ENCODE data around the gene NLRP9. TPM values are rescaled to one million over a fixed set of nuclear protein-coding genes. Genes with fewer than 3 reads are reported as not detected.
"Not testable (repeated sequence)": the region's sequence is repeated elsewhere in the genome, so short reads cannot be mapped to it uniquely, and the experiment has no call there.

Gene NLRP9
- total RNA-seq, 2 donors from 2014 or later: not detected

GRCh38 chr19:55720801-55721200, 17.4 kb downstream of the NLRP9 start:
- DNase-seq (ENCODE audit: low spot score): no peak
- Histone ChIP-seq H3K9me3 (no peaks in the 10 kb centered on the region), H3K27me3 (replicated peaks; ENCODE audit: insufficient read depth) (no peaks in the 10 kb centered on the region), H3K4me3 (no peak overlapping the region), H3K36me3 (no peaks in the 10 kb centered on the region), H3K27ac (no peak overlapping the region), H3K4me1 (ENCODE audit: control insufficient read depth in 1 of 2, low read depth in 2 of 2) (no peaks in the 10 kb centered on the region)
- no peak for ATAC-seq (ENCODE audit: insufficient number of reproducible peaks, low FRiP score, low read depth)
- no peak for TF ChIP-seq CTCF (IDR thresholded peaks at IDR 0.05)

GRCh38 chr19:55720214-55720746, 17.9 kb downstream of the NLRP9 start:
- no peak for DNase-seq (ENCODE audit: low spot score)
- H3K36me3 ChIP-seq: no peaks in the 10 kb centered on the region
- no peak for TF ChIP-seq CTCF (IDR thresholded peaks at IDR 0.05)
- ATAC-seq (ENCODE audit: insufficient number of reproducible peaks, low FRiP score, low read depth): no peak
- no peak overlapping the region for H3K4me3 ChIP-seq
- no peaks in the 10 kb centered on the region for H3K9me3 ChIP-seq
- no peaks in the 10 kb centered on the region for H3K4me1 ChIP-seq (ENCODE audit: control insufficient read depth in 1 of 2, low read depth in 2 of 2)
- H3K27ac ChIP-seq: no peak overlapping the region
- no peaks in the 10 kb centered on the region for H3K27me3 ChIP-seq (replicated peaks; ENCODE audit: insufficient read depth)

GRCh38 chr19:55717879-55718711, 20.1 kb downstream of the NLRP9 start:
- not testable (repeated sequence) for H3K4me3 ChIP-seq; H3K9me3 ChIP-seq; H3K36me3 ChIP-seq; DNase-seq (ENCODE audit: low spot score); H3K27me3 ChIP-seq (replicated peaks; ENCODE audit: insufficient read depth); H3K4me1 ChIP-seq (ENCODE audit: control insufficient read depth in 1 of 2, low read depth in 2 of 2); ATAC-seq (ENCODE audit: insufficient number of reproducible peaks, low FRiP score, low read depth); H3K27ac ChIP-seq

GRCh38 chr19:55717251-55717650, 21.0 kb downstream of the NLRP9 start:
- Histone ChIP-seq H3K27me3 (replicated peaks; ENCODE audit: insufficient read depth) (no peaks in the 10 kb centered on the region), H3K4me3 (no peak overlapping the region), H3K4me1 (ENCODE audit: control insufficient read depth in 1 of 2, low read depth in 2 of 2) (no peaks in the 10 kb centered on the region), H3K36me3 (no peaks in the 10 kb centered on the region), H3K9me3 (no peaks in the 10 kb centered on the region), H3K27ac (no peak overlapping the region)
- DNase-seq (ENCODE audit: low spot score): no peak
- TF ChIP-seq CTCF (IDR thresholded peaks at IDR 0.05): no peak
- no peak for ATAC-seq (ENCODE audit: insufficient number of reproducible peaks, low FRiP score, low read depth)

- H3K4me1 ChIP-seq (ENCODE audit: control insufficient read depth in 1 of 2, low read depth in 2 of 2): no peaks in the 10 kb centered on the region
- H3K9me3 ChIP-seq: no peaks in the 10 kb centered on the region
- ATAC-seq (ENCODE audit: insufficient number of reproducible peaks, low FRiP score, low read depth) (no peak), DNase-seq (ENCODE audit: low spot score) (no peak)
- H3K27ac ChIP-seq: no peak overlapping the region
- no peak overlapping the region for H3K4me3 ChIP-seq
- no peaks in the 10 kb centered on the region for H3K36me3 ChIP-seq
- H3K27me3 ChIP-seq (replicated peaks; ENCODE audit: insufficient read depth): no peaks in the 10 kb centered on the region
- no peak for TF ChIP-seq CTCF (IDR thresholded peaks at IDR 0.05)
These were observed 21.7 kb downstream of the NLRP9 start for GRCh38 chr19:55716531-55716930.
